HEK293 (cell line): ENCODE data around the gene PSMB11.
A peak's percentile ranks its signal among the peaks of the same experiment; 100 is the strongest.

Source experiments
- CTCF ChIP-seq: fragments of 450-650 bp; formaldehyde crosslinking; IDR thresholded peaks from 2 replicates; pipeline ENCODE4 v1.5.1; 2016; ENCODE audit warnings: missing biosample characterization, missing genetic modification characterization
- FEZF1 ChIP-seq: fragments of 450-650 bp; formaldehyde crosslinking; IDR thresholded peaks from 2 replicates; pipeline ENCODE4 v1.5.1; 2016; ENCODE audit warnings: missing biosample characterization, missing genetic modification characterization
- HIC1 ChIP-seq: fragments of 450-650 bp; formaldehyde crosslinking; IDR thresholded peaks from 2 replicates; pipeline ENCODE4 v1.5.1; 2016; ENCODE audit warnings: missing biosample characterization, missing genetic modification characterization
- HOXA7 ChIP-seq: sonication (generic); formaldehyde crosslinking; IDR thresholded peaks from 2 replicates; pipeline ENCODE4 v1.8.1; 2022; ENCODE audit warnings: missing genetic modification reagents, borderline replicate concordance
- KLF7 ChIP-seq: fragments of 450-650 bp; formaldehyde crosslinking; IDR thresholded peaks from 2 replicates; pipeline ENCODE4 v1.5.1; 2016; ENCODE audit warnings: missing biosample characterization, missing genetic modification characterization, borderline replicate concordance
- MZF1 ChIP-seq: fragments of 450-650 bp; formaldehyde crosslinking; IDR thresholded peaks from 2 replicates; pipeline ENCODE4 v1.5.1; 2017; ENCODE audit warnings: missing biosample characterization, missing genetic modification characterization, borderline replicate concordance
- SCRT1 ChIP-seq: fragments of 450-650 bp; formaldehyde crosslinking; IDR thresholded peaks from 2 replicates; pipeline ENCODE4 v1.5.1; 2016; ENCODE audit warnings: missing biosample characterization, missing genetic modification characterization, borderline replicate concordance
- TRIM28 ChIP-seq: IDR thresholded peaks from 2 replicates; pipeline ENCODE4 v1.6.1; 2011; ENCODE audit warnings: low read length, control low read depth, borderline replicate concordance
- ZBTB20 ChIP-seq: fragments of 450-650 bp; formaldehyde crosslinking; IDR thresholded peaks from 2 replicates; pipeline ENCODE4 v1.5.1; 2016; ENCODE audit warnings: missing biosample characterization, missing genetic modification characterization
- ZBTB21 ChIP-seq: fragments of 450-650 bp; formaldehyde crosslinking; IDR thresholded peaks from 2 replicates; pipeline ENCODE4 v1.5.1; 2017; ENCODE audit warnings: missing biosample characterization, missing genetic modification characterization
- ZEB2 ChIP-seq: fragments of 450-650 bp; formaldehyde crosslinking; IDR thresholded peaks from 2 replicates; pipeline ENCODE4 v1.5.1; 2016; ENCODE audit warnings: missing biosample characterization, missing genetic modification characterization
- ZNF10 ChIP-seq: fragments of 450-650 bp; formaldehyde crosslinking; IDR thresholded peaks from 2 replicates; pipeline ENCODE4 v1.5.1; 2017; ENCODE audit warnings: missing biosample characterization, missing genetic modification characterization
- ZNF16 ChIP-seq: fragments of 450-650 bp; formaldehyde crosslinking; IDR thresholded peaks from 2 replicates; pipeline ENCODE4 v1.5.1; 2016; ENCODE audit warnings: low read depth, missing biosample characterization, missing genetic modification characterization
- ZNF292 ChIP-seq: fragments of 450-650 bp; formaldehyde crosslinking; IDR thresholded peaks from 2 replicates; pipeline ENCODE4 v1.5.1; 2016; ENCODE audit warnings: low read depth, missing biosample characterization, missing genetic modification characterization, borderline replicate concordance
- ZNF354C ChIP-seq: fragments of 450-650 bp; formaldehyde crosslinking; IDR thresholded peaks from 2 replicates; pipeline ENCODE4 v1.5.1; 2016; ENCODE audit warnings: missing biosample characterization, missing genetic modification characterization, low read depth, borderline replicate concordance
- ZNF48 ChIP-seq: fragments of 450-650 bp; formaldehyde crosslinking; IDR thresholded peaks from 2 replicates; pipeline ENCODE4 v1.5.1; 2016; ENCODE audit warnings: missing biosample characterization, missing genetic modification characterization
- ZNF518A ChIP-seq: fragments of 450-650 bp; formaldehyde crosslinking; conservative IDR thresholded peaks from 2 replicates; pipeline ENCODE4 v1.5.1; 2016; ENCODE audit warnings: low read depth, missing biosample characterization, missing genetic modification characterization
- ZNF529 ChIP-seq: fragments of 450-650 bp; formaldehyde crosslinking; IDR thresholded peaks from 2 replicates; pipeline ENCODE4 v1.5.1; 2017; ENCODE audit warnings: missing genetic modification characterization, missing biosample characterization; ENCODE audit not compliant: insufficient replicate concordance
- ZNF560 ChIP-seq: fragments of 450-650 bp; formaldehyde crosslinking; IDR thresholded peaks from 2 replicates; pipeline ENCODE4 v1.5.1; 2017; ENCODE audit warnings: missing biosample characterization, missing genetic modification characterization, borderline replicate concordance
- ZNF561 ChIP-seq: fragments of 450-650 bp; IDR thresholded peaks from 2 replicates; pipeline ENCODE4 v1.5.1; 2018; ENCODE audit warnings: missing biosample characterization, missing genetic modification characterization, borderline replicate concordance
- ZNF580 ChIP-seq: fragments of 450-650 bp; formaldehyde crosslinking; IDR thresholded peaks from 2 replicates; pipeline ENCODE4 v1.5.1; 2016; ENCODE audit warnings: missing biosample characterization, missing genetic modification characterization
- ZNF610 ChIP-seq: fragments of 450-650 bp; formaldehyde crosslinking; IDR thresholded peaks from 2 replicates; pipeline ENCODE4 v1.5.1; 2016; ENCODE audit warnings: missing biosample characterization, missing genetic modification characterization, borderline replicate concordance
- ZNF621 ChIP-seq: fragments of 450-650 bp; formaldehyde crosslinking; IDR thresholded peaks from 2 replicates; pipeline ENCODE4 v1.5.1; 2017; ENCODE audit warnings: missing biosample characterization, missing genetic modification characterization
- ZNF626 ChIP-seq: fragments of 450-650 bp; sonication (Bioruptor Pico); formaldehyde crosslinking; IDR thresholded peaks from 2 replicates; pipeline ENCODE4 v1.5.1; 2018; ENCODE audit warnings: missing biosample characterization, missing genetic modification characterization, inconsistent platforms
- ZNF629 ChIP-seq: fragments of 450-650 bp; formaldehyde crosslinking; IDR thresholded peaks from 2 replicates; pipeline ENCODE4 v1.5.1; 2017; ENCODE audit warnings: missing biosample characterization, missing genetic modification characterization
- ZNF654 ChIP-seq: fragments of 450-650 bp; formaldehyde crosslinking; IDR thresholded peaks from 2 replicates; pipeline ENCODE4 v1.5.1; 2016; ENCODE audit warnings: low read depth, missing biosample characterization, missing genetic modification characterization
- ZNF692 ChIP-seq: fragments of 450-650 bp; formaldehyde crosslinking; IDR thresholded peaks from 2 replicates; pipeline ENCODE4 v1.5.1; 2016; ENCODE audit warnings: missing biosample characterization, missing genetic modification characterization
- ZNF768 ChIP-seq: fragments of 450-650 bp; formaldehyde crosslinking; IDR thresholded peaks from 2 replicates; pipeline ENCODE4 v1.5.1; 2018; ENCODE audit warnings: missing biosample characterization, mild to moderate bottlenecking, missing genetic modification characterization
- ZNF776 ChIP-seq: fragments of 450-650 bp; formaldehyde crosslinking; IDR thresholded peaks from 2 replicates; pipeline ENCODE4 v1.5.0; 2017; ENCODE audit warnings: missing biosample characterization, missing genetic modification characterization, borderline replicate concordance
- ZNF843 ChIP-seq: fragments of 450-650 bp; formaldehyde crosslinking; IDR thresholded peaks from 2 replicates; pipeline ENCODE4 v1.5.1; 2016; ENCODE audit warnings: missing biosample characterization, missing genetic modification characterization

The PSMB11 gene

GRCh38 chr14:23009939-23010726 lies 31.9 kb upstream of the PSMB11 start, which contains the start of gene C14orf93 (continued):
- TF ChIP-seq FEZF1 (peak; percentile 61), MZF1 (tag by site-specific recombination) (no peak), ZNF560 (tag by site-specific recombination) (no peak), SCRT1 (tag by site-specific recombination) (no peak), ZNF10 (tag by site-specific recombination) (no peak), ZNF580 (tag by site-specific recombination) (0 out of 2 replicates have a peak, but pooled peaks have one; percentile 35), TRIM28 (no peak), CTCF (no peak), ZNF692 (tag by site-specific recombination) (peak; percentile 23), ZEB2 (tag by site-specific recombination) (peak; percentile 90), ZNF48 (no peak), KLF7 (tag by site-specific recombination) (peak; percentile 43; the same call in 1 of the 2 replicates), HIC1 (tag by site-specific recombination) (no peak), ZNF776 (tag by site-specific recombination) (no peak), ZNF518A (tag by site-specific recombination) (no peak), ZBTB20 (tag by site-specific recombination) (peak; percentile 94), ZNF16 (no peak), ZNF843 (no peak), ZNF626 (no peak), ZNF529 (no peak), ZNF629 (peak; percentile 54), ZBTB21 (no peak), ZNF292 (tag by site-specific recombination) (no peak), ZNF654 (tag by site-specific recombination) (no peak), ZNF354C (tag by site-specific recombination) (no peak), ZNF621 (tag by site-specific recombination) (no peak), ZNF768 (tag by site-specific recombination) (no peak), ZNF561 (tag by site-specific recombination) (peak; percentile 41; the same call in 1 of the 2 replicates), HOXA7 (CRISPR knock-in tag) (no peak), ZNF610 (tag by site-specific recombination) (no peak)
